GM23338 (cell line): ENCODE measurements around the gene AASDHPPT.

Source experiments
- CREB1 ChIP-seq: fragments of 250-450 bp; sonication (Bioruptor Pico); IDR thresholded peaks from 2 replicates; pipeline ENCODE4 v1.5.0; 2020; ENCODE audit warnings: low read depth, mild to moderate bottlenecking, moderate library complexity
- EZH2 ChIP-seq: fragments of 200-600 bp; sonication (generic); IDR thresholded peaks from one replicate; pipeline ENCODE4 v1.8.0; 2017; ENCODE audit warnings: antibody characterized with exemption, mild to moderate bottlenecking, low read depth; ENCODE audit not compliant: unreplicated experiment
- EZH2phosphoT487 ChIP-seq: fragments of 200-600 bp; sonication (generic); IDR thresholded peaks from one replicate; pipeline ENCODE4 v1.8.1; 2018; ENCODE audit warnings: antibody characterized with exemption; ENCODE audit not compliant: unreplicated experiment
- JUNB ChIP-seq: IDR thresholded peaks from one replicate; pipeline ENCODE4 v1.6.1; 2016; ENCODE audit warnings: antibody characterized with exemption; ENCODE audit not compliant: unreplicated experiment
- POLR2AphosphoS5 ChIP-seq: IDR thresholded peaks from 2 replicates; pipeline ENCODE4 v1.6.1; 2016; ENCODE audit warnings: antibody characterized with exemption, low read depth
- ZNF114 ChIP-seq: fragments of 250-450 bp; sonication (Bioruptor Pico); IDR thresholded peaks from 2 replicates; pipeline ENCODE4 v1.5.0; 2020; ENCODE audit warnings: mild to moderate bottlenecking, moderate library complexity
- ZNF331 ChIP-seq: fragments of 250-450 bp; sonication (Bioruptor Pico); IDR thresholded peaks from 2 replicates; pipeline ENCODE4 v1.5.0; 2020; ENCODE audit warnings: low read depth, mild to moderate bottlenecking, moderate library complexity
- TF ChIP-seq, protein P1 (sequence below), 2 experiments: fragments of 200-600 bp in 1 of 2; sonication (generic) in 1 of 2; conservative IDR thresholded peaks; 2 replicates each; pipeline versions ENCODE4 v1.5.1 to v1.6.1; 2016 to 2017; ENCODE audit warnings: antibody characterized with exemption in 2 of 2, low read depth in 2 of 2, mild to moderate bottlenecking in 2 of 2, moderate library complexity in 1 of 2
- TF ChIP-seq, protein P2 (sequence below): IDR thresholded peaks from one replicate; pipeline ENCODE4 v1.6.1; 2018; ENCODE audit warnings: antibody characterized with exemption; ENCODE audit not compliant: unreplicated experiment
- TF ChIP-seq, protein P3 (sequence below): IDR thresholded peaks from 2 replicates; pipeline ENCODE4 v1.6.1; 2016; ENCODE audit warnings: antibody characterized with exemption
- TF ChIP-seq, protein P4 (sequence below): fragments of 250-450 bp; sonication (Bioruptor Pico); IDR thresholded peaks from 2 replicates; pipeline ENCODE4 v1.5.0; 2020; ENCODE audit warnings: mild to moderate bottlenecking, moderate library complexity

DNA sequence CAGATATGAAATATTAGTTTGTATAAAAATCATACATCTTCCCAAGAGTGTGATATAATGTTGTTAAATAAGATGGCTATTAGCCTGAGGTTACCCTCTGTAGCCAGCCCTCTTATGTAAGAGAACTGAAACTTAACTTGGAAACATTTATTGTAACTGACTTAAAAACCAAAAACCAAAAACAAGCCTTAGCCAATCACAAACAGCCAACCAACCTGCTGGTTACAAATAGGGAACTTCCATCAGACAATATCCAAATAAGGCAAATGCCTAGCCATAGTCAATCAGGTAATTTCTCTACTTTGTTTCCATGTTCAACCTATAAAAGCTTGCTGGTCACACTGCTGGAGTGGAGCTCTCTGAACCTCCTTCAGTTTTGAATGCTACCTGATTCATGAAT is 14.5 kb upstream of the AASDHPPT start:
- TF ChIP-seq ZNF114 (CRISPR knock-in tag) (no peak), EZH2phosphoT487 (no peak), CREB1 (CRISPR knock-in tag) (no peak), POLR2AphosphoS5 (no peak), EZH2 (no peak), ZNF331 (CRISPR knock-in tag) (no peak), JUNB (no peak)
- TF ChIP-seq, protein P1, sequence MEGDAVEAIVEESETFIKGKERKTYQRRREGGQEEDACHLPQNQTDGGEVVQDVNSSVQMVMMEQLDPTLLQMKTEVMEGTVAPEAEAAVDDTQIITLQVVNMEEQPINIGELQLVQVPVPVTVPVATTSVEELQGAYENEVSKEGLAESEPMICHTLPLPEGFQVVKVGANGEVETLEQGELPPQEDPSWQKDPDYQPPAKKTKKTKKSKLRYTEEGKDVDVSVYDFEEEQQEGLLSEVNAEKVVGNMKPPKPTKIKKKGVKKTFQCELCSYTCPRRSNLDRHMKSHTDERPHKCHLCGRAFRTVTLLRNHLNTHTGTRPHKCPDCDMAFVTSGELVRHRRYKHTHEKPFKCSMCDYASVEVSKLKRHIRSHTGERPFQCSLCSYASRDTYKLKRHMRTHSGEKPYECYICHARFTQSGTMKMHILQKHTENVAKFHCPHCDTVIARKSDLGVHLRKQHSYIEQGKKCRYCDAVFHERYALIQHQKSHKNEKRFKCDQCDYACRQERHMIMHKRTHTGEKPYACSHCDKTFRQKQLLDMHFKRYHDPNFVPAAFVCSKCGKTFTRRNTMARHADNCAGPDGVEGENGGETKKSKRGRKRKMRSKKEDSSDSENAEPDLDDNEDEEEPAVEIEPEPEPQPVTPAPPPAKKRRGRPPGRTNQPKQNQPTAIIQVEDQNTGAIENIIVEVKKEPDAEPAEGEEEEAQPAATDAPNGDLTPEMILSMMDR (conservative IDR thresholded peaks at IDR 0.05; ENCODE audit: low read depth in 2 of 2) = no peak
- TF ChIP-seq, protein P2, sequence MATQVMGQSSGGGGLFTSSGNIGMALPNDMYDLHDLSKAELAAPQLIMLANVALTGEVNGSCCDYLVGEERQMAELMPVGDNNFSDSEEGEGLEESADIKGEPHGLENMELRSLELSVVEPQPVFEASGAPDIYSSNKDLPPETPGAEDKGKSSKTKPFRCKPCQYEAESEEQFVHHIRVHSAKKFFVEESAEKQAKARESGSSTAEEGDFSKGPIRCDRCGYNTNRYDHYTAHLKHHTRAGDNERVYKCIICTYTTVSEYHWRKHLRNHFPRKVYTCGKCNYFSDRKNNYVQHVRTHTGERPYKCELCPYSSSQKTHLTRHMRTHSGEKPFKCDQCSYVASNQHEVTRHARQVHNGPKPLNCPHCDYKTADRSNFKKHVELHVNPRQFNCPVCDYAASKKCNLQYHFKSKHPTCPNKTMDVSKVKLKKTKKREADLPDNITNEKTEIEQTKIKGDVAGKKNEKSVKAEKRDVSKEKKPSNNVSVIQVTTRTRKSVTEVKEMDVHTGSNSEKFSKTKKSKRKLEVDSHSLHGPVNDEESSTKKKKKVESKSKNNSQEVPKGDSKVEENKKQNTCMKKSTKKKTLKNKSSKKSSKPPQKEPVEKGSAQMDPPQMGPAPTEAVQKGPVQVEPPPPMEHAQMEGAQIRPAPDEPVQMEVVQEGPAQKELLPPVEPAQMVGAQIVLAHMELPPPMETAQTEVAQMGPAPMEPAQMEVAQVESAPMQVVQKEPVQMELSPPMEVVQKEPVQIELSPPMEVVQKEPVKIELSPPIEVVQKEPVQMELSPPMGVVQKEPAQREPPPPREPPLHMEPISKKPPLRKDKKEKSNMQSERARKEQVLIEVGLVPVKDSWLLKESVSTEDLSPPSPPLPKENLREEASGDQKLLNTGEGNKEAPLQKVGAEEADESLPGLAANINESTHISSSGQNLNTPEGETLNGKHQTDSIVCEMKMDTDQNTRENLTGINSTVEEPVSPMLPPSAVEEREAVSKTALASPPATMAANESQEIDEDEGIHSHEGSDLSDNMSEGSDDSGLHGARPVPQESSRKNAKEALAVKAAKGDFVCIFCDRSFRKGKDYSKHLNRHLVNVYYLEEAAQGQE = no peak
- TF ChIP-seq, protein P3, sequence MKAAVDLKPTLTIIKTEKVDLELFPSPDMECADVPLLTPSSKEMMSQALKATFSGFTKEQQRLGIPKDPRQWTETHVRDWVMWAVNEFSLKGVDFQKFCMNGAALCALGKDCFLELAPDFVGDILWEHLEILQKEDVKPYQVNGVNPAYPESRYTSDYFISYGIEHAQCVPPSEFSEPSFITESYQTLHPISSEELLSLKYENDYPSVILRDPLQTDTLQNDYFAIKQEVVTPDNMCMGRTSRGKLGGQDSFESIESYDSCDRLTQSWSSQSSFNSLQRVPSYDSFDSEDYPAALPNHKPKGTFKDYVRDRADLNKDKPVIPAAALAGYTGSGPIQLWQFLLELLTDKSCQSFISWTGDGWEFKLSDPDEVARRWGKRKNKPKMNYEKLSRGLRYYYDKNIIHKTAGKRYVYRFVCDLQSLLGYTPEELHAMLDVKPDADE = no peak
- TF ChIP-seq, protein P4, sequence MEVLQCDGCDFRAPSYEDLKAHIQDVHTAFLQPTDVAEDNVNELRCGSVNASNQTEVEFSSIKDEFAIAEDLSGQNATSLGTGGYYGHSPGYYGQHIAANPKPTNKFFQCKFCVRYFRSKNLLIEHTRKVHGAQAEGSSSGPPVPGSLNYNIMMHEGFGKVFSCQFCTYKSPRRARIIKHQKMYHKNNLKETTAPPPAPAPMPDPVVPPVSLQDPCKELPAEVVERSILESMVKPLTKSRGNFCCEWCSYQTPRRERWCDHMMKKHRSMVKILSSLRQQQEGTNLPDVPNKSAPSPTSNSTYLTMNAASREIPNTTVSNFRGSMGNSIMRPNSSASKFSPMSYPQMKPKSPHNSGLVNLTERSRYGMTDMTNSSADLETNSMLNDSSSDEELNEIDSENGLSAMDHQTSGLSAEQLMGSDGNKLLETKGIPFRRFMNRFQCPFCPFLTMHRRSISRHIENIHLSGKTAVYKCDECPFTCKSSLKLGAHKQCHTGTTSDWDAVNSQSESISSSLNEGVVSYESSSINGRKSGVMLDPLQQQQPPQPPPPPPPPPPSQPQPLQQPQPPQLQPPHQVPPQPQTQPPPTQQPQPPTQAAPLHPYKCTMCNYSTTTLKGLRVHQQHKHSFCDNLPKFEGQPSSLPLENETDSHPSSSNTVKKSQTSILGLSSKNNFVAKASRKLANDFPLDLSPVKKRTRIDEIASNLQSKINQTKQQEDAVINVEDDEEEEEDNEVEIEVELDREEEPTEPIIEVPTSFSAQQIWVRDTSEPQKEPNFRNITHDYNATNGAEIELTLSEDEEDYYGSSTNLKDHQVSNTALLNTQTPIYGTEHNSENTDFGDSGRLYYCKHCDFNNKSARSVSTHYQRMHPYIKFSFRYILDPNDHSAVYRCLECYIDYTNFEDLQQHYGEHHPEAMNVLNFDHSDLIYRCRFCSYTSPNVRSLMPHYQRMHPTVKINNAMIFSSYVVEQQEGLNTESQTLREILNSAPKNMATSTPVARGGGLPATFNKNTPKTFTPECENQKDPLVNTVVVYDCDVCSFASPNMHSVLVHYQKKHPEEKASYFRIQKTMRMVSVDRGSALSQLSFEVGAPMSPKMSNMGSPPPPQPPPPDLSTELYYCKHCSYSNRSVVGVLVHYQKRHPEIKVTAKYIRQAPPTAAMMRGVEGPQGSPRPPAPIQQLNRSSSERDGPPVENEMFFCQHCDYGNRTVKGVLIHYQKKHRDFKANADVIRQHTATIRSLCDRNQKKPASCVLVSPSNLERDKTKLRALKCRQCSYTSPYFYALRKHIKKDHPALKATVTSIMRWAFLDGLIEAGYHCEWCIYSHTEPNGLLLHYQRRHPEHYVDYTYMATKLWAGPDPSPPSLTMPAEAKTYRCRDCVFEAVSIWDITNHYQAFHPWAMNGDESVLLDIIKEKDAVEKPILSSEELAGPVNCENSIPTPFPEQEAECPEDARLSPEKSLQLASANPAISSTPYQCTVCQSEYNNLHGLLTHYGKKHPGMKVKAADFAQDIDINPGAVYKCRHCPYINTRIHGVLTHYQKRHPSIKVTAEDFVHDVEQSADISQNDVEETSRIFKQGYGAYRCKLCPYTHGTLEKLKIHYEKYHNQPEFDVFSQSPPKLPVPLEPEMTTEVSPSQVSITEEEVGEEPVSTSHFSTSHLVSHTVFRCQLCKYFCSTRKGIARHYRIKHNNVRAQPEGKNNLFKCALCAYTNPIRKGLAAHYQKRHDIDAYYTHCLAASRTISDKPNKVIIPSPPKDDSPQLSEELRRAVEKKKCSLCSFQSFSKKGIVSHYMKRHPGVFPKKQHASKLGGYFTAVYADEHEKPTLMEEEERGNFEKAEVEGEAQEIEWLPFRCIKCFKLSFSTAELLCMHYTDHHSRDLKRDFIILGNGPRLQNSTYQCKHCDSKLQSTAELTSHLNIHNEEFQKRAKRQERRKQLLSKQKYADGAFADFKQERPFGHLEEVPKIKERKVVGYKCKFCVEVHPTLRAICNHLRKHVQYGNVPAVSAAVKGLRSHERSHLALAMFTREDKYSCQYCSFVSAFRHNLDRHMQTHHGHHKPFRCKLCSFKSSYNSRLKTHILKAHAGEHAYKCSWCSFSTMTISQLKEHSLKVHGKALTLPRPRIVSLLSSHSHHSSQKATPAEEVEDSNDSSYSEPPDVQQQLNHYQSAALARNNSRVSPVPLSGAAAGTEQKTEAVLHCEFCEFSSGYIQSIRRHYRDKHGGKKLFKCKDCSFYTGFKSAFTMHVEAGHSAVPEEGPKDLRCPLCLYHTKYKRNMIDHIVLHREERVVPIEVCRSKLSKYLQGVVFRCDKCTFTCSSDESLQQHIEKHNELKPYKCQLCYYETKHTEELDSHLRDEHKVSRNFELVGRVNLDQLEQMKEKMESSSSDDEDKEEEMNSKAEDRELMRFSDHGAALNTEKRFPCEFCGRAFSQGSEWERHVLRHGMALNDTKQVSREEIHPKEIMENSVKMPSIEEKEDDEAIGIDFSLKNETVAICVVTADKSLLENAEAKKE = no peak
